Fibroblast of mammary gland (primary cell): Measurements from ENCODE around the gene KPNA6.
"Not testable (repeated sequence)": the region's sequence is repeated elsewhere in the genome, so short reads cannot be mapped to it uniquely, and the experiment has no call there.

Source experiments
- DNase-seq: peaks from one replicate; pipeline ENCODE4 v3.0.0-alpha.2; 2010; ENCODE audit warnings: low read depth
- H3K4me3 ChIP-seq: 2 replicates; pipeline ENCODE4 v1.5.1; 2011; ENCODE audit warnings: low read depth, mild to moderate bottlenecking, low read length, moderate library complexity; ENCODE audit not compliant: control insufficient read depth
- CTCF ChIP-seq: conservative IDR thresholded peaks from 2 replicates; pipeline ENCODE4 v1.5.1; 2011; ENCODE audit warnings: low read depth, low read length, inconsistent platforms; ENCODE audit not compliant: control insufficient read depth, insufficient read depth

The KPNA6 gene

GRCh38 chr1:32107742-32108661, at the start of gene KPNA6:
Gene KPNA6, plus strand, starts transcription at chr1:32108056. Its CDS starts 75 bp downstream, at chr1:32108131.
- peak within 1 kb of the TSS; percentile 97 for H3K4me3 ChIP-seq
- no peak for TF ChIP-seq CTCF
- peak; percentile 97 for DNase-seq

- H3K4me3 ChIP-seq: no peak overlapping the region
- DNase-seq: no peak
- TF ChIP-seq CTCF: no peak
Observed at GRCh38 chr1:32060914-32061313, 46.9 kb upstream of the KPNA6 start.

- no peak overlapping the region for H3K4me3 ChIP-seq
- no peak for DNase-seq
- no peak for TF ChIP-seq CTCF
Observed at GRCh38 chr1:32062867-32063230, 45.0 kb upstream of the KPNA6 start.

- peak; percentile 67 for DNase-seq
- peak; percentile 54 for TF ChIP-seq CTCF
- no peak overlapping the region for H3K4me3 ChIP-seq
Observed at GRCh38 chr1:32063261-32063681, 44.6 kb upstream of the KPNA6 start.

- not testable (repeated sequence) for H3K4me3 ChIP-seq, DNase-seq
Observed at GRCh38 chr1:32065613-32066488, 42.0 kb upstream of the KPNA6 start.

- no peak for TF ChIP-seq CTCF
- DNase-seq: peak; percentile 82
- no peak overlapping the region for H3K4me3 ChIP-seq
Observed at GRCh38 chr1:32066489-32066873, 41.4 kb upstream of the KPNA6 start.

GRCh38 chr1:32068957-32069588, 38.8 kb upstream of the KPNA6 start:
- TF ChIP-seq CTCF: no peak
- peak; percentile 66 for DNase-seq
- H3K4me3 ChIP-seq: no peak overlapping the region
